Fibroblast of peridontal ligament (primary cell): Measurements from ENCODE around the gene PDCL3.

Experiments used
- DNase-seq: peaks from one replicate; pipeline ENCODE4 v3.0.0-alpha.2; 2010; ENCODE audit errors: extremely low read depth

Gene PDCL3

GRCh38 chr2:100560216-100560830 is 2.5 kb upstream of the PDCL3 start:
- no peak for DNase-seq

GRCh38 chr2:100561191-100561590 is 1.6 kb upstream of the PDCL3 start:
- no peak for DNase-seq

DNA sequence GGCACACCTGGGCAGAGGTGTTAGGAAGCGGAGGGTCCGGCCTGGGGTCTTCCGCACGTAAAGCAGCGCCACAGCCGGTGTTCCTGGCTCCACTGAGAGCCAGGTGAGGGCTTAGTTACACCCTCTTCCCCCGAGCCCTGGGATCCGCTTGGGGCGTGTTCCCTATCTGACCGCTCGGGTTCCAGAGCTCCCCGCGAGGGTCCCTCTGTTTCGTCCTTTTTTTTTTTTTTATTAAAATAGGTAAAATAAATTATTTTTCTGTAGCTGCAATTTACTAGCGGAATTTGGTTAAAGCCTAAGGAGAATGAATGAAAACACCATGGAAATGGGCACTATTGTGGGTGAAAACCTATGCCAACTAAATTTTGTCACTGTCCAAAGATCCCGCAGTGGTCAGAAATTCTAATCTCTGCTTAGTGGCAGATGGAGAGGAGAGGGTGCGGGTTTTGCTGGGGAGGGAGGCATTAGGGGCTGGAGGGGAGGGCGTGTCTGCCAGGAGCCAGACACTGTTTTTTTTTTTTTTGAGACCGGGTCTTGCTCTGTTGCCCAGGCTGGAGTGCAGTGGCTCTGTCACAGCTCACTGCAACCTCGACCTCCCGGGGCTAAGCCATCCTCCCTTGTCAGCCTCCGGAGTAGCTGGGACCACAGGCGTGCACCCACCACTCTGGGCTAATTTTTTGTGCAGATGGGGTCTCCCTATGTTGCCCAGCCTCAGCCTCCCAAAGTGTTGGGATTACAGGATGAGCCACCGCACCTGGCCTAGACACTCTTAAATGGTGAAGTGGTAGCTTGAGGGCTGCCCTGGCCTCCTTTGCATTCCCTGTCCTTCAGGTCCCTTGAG is 834 bp downstream of the PDCL3 start:
- peak; percentile 3 for DNase-seq

- DNase-seq: no peak
Measured at GRCh38 chr2:100568989-100569388, 6.2 kb downstream of the PDCL3 start.

DNA sequence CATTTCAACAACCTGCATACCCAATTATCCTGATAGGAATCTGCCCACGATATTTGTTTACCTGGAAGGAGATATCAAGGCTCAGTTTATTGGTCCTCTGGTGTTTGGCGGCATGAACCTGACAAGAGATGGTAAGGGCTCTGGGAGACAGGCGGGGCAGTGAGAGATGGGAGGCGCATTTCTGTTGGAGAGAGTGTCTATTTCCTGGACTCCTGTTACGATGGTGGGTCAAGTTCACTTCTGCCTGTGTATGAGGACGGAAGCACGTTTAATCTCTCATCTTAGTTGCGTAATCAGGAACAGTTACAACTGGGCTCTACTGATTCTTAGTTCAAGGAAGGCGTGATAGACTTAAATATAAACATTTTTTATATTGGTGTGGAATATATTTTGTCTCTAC is 8.9 kb downstream of the PDCL3 start:
- no peak for DNase-seq

DNA sequence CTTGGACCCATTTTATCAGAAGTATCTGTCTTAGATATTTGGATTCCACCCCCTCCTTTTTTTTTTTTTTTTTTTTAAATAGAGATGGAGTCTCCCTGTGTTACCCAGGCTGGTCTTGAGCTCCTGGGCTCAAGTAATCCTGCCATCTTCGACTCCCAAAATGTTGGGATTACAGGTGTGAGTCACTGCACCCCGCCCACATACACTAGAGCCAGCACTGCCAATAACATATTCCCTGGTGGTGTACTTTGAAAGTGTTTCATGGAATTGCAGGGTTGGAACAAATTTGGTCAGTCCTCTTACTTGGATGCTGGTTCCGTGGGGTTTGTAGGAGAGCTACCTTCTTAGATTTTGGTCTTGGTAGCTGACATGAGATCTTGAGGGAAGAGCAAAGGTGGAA is 15.0 kb downstream of the PDCL3 start:
- DNase-seq: peak; percentile 8

GRCh38 chr2:100580367-100581276 is 17.8 kb downstream of the PDCL3 start:
- DNase-seq: no peak

GRCh38 chr2:100581277-100581612 is 18.5 kb downstream of the PDCL3 start:
- no peak for DNase-seq

DNA sequence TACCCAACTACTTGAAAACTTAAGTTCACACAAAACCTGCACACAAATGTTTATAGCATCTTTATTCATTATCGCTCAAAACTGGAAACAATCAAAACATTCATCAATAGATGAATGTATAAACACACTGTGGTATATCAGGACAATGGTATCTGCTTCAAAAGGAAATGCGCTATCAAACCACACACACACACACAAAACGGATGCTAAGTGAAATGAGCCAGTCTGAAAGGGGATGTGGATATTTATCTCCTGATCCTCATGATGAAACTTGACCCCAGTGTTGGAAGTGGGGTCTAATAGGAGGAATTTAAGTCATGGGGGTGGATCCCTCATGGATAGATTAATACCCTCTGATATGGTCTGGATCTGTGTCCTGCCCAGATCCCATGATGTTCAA is 22.0 kb downstream of the PDCL3 start:
- DNase-seq: no peak

DNA sequence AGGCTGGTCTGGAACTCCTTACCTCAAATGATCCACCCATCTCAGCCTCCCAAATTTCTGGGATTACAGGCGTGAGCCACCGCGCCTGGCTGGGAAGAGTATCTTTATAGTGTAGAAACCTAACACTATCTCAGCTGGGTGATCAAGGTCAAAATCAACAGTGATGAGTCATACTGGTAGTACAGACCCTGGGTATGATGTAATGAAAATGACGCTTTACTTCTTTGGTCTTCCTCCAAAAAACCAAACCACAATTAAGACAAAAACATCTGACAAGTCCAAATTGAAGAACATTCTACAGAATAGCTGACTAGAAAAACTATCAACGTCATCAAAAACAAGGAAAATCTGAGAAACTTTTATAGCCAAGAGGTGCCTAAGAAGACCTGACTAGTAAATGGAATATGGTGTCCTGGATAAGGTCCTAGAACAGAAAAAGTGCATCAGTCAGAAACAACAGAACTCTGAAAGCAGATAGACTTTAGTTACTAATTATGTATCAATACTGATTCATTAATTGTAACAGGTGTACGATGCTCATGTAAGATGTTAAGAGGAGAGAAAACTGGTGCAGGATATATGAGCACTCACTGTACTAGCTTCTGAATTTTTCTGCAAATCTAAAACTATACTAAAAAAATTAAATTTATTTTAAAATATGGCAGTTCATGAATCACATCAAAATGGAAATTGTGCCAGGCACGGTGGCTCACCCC is 25.4 kb downstream of the PDCL3 start:
- DNase-seq: peak; percentile 75

GRCh38 chr2:100589527-100589926 is 26.7 kb downstream of the PDCL3 start:
- no peak for DNase-seq

GRCh38 chr2:100592226-100592625 is 29.4 kb downstream of the PDCL3 start:
- DNase-seq: no peak

- no peak for DNase-seq
Measured at GRCh38 chr2:100596465-100596864, 33.7 kb downstream of the PDCL3 start.

DNA sequence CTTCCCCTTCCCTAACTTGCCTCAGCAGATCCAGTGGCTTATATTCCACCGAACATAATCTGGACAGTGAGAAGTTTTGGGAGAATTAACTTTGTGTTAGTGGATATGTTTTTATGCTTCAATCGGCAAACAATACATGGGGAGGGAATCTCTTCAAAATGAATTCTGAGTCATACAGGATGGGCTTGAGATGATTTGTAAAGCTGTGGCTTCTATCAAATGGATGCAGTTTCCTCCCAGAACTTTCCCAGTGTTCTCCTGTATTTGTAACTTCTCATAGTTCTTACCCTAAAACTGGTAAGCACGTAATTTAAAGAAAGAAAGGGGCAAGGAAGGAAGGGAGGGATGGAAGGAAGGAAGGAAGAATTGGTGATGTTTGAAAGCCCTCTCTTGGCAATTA is 36.8 kb downstream of the PDCL3 start:
- no peak for DNase-seq

DNA sequence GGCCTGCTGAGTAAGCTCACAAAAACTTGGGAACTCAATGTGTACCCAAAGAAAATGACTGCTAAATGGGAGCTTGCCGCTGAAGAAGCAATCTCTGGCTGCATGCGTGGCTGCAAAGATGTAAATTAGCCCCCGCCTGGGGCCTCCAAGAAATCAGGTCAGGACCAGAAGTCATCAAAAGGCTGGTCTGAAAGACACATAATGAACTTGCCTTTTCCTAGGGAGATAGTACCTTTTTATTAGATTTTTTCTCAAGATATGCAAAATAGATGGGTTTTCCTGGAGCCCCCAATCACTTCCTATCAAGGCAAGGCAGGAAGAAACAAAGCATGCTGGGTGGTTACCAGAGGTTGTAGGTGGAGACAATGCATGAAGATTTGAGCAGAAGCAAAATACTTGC is 38.9 kb downstream of the PDCL3 start:
- DNase-seq: no peak

DNA sequence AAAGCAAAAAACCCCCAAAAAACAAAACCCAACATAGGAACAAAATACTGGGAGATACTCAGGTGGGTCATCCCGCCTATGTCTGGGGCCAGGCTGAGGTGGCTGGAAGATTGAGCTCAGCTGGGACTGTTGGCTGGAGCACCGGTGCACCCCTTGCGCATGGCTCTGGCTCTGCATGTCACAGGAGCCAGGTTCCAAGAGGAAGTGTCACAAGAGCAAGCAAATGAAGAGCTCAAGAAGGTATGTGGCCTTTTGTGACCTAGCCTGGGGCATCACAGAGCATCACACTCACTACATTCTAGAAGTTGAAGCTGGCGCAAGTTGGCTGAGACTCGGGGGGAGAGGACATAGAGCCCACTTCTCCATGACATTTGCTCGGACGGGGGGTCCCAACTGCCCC is 40.6 kb downstream of the PDCL3 start:
- no peak for DNase-seq

GRCh38 chr2:100603948-100604633 is 41.3 kb downstream of the PDCL3 start:
- peak; percentile 35 for DNase-seq

DNA sequence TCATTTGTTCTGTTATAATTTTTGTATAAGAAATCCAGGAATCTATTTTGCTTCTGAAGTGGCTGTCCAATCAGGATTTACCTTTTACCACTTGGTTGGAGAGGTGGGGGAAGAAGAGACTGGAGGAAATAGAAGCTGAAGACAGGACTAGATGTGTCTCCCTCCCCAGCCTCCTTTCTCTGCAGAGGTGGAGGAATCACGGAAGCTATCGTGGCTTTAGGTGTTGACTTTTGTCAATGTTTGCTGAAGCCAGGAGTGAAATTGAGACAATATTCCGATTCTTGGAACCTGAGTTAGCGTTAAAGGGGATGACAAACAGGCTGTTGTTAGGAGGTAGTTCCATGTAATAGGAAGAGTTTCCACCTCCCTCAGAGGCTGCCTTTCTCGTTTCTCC is 43.5 kb downstream of the PDCL3 start:
- no peak for DNase-seq

DNA sequence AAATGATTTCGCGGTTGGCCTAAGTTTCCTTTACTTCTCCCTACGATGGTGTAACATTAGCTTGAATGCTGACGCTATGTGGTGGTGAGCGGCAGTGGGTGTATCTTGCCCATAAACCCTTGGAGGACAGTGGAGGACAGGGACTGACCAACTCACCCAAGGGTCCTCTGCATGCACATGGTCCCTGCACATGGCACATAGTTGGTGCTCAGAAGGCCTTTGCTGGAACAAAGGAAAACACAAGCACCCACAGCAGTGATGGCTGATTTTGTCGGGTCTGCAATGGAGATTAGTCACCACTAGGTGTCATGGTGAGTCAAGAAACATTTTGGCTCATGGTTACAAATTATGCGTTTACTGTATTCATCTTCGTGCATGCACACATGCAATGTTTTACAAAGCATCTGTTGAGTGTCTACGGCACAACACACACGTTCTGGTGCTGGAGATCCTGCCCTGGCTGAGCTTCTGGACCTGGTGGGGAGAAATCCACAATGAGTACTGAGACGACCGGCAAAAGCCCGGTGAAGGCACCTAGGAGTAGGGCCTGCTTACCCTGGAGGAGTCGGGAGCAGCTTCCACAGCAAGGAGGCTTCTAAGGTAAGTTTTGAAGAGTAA is 44.0 kb downstream of the PDCL3 start:
- peak; percentile 53 for DNase-seq

DNA sequence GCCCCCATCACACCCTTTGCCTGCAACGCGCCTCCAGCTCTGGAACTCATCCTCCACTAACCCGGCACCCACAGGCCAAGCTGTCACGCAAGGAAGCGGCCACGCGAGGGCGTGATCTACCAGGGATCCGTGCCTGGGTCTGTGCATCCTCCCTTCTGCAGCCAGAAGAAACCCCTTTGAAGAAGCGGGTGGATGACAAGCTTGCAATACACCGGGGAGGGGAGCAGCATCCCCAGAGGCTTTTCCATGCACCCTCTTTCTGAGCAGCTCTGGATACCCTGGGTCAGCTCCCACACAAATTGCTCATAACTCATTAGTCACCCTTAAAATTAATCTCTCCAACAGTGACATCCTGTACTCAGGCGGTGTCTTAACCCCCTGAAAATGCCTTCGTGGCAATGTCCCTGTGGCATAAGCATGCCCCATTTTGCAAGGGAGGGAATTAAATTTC is 47.6 kb downstream of the PDCL3 start:
- peak; percentile 49 for DNase-seq
